Measurements from ENCODE around the gene RORB. TPM values are rescaled to one million over a fixed set of nuclear protein-coding genes. Genes with fewer than 3 reads are reported as not detected.

Gene RORB
- total RNA-seq, 4 donors from 2014 or later = under 0.01 to 2.5 (median 0.94) TPM; not detected in 1

DNA sequence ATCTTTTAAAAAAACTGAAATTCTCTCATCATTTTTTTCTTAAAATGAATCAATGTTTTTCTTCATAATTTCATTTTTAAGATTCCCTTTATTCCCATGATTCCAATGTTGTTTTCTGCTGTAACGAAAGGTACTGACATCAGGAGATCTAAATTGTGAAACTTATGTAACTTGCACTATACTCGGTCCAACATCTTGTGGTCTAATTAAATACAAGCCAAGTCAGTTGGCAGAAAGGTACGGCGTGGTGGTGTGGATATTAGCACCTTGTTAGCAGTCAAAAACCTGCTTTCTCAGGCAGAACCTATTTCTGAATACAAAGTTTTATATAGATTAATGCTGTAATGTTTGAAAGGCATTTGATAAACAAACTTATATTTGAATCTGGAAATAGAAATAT, 20.1 kb downstream of the RORB start:
- H3K36me3 ChIP-seq = no peaks in the 10 kb centered on the region
- DNase-seq = no peak
- H3K27me3 ChIP-seq = no peaks in the 10 kb centered on the region
- no peak overlapping the region for H3K4me3 ChIP-seq
- no peaks in the 10 kb centered on the region for H3K9me3 ChIP-seq
- no peaks in the 10 kb centered on the region for H3K4me1 ChIP-seq
- no peak for TF ChIP-seq POLR2A (IDR thresholded peaks at IDR 0.05)
- TF ChIP-seq, protein P1, sequence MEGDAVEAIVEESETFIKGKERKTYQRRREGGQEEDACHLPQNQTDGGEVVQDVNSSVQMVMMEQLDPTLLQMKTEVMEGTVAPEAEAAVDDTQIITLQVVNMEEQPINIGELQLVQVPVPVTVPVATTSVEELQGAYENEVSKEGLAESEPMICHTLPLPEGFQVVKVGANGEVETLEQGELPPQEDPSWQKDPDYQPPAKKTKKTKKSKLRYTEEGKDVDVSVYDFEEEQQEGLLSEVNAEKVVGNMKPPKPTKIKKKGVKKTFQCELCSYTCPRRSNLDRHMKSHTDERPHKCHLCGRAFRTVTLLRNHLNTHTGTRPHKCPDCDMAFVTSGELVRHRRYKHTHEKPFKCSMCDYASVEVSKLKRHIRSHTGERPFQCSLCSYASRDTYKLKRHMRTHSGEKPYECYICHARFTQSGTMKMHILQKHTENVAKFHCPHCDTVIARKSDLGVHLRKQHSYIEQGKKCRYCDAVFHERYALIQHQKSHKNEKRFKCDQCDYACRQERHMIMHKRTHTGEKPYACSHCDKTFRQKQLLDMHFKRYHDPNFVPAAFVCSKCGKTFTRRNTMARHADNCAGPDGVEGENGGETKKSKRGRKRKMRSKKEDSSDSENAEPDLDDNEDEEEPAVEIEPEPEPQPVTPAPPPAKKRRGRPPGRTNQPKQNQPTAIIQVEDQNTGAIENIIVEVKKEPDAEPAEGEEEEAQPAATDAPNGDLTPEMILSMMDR (IDR thresholded peaks at IDR 0.05) = no peak
- H3K27ac ChIP-seq = no peak overlapping the region

DNA sequence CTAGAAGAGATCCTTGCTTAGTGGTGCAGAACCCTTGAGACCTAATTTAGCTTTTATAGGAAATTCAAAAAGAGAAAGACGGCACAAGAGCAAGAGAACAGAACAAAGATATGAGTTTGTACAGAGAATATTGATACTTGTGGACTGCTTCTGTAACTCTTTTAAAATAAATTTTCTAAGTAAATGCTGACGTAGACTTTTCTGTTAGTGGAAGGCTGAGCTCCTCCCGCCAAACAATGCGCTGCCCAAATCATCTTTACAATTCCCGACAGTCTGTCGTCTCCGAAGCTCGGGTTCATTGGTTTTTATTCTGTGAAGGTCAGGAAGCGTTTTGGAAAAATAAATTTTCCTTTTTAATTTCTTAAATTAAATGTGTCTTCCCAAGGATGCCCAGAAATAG, 22.3 kb downstream of the RORB start:
- no peak for TF ChIP-seq POLR2A (IDR thresholded peaks at IDR 0.05)
- TF ChIP-seq, protein P1 (IDR thresholded peaks at IDR 0.05) = no peak
- no peak overlapping the region for H3K27ac ChIP-seq
- DNase-seq = no peak
- H3K36me3 ChIP-seq = no peaks in the 10 kb centered on the region
- no peaks in the 10 kb centered on the region for H3K4me1 ChIP-seq
- no peaks in the 10 kb centered on the region for H3K27me3 ChIP-seq
- H3K4me3 ChIP-seq = no peak overlapping the region
- no peaks in the 10 kb centered on the region for H3K9me3 ChIP-seq

DNA sequence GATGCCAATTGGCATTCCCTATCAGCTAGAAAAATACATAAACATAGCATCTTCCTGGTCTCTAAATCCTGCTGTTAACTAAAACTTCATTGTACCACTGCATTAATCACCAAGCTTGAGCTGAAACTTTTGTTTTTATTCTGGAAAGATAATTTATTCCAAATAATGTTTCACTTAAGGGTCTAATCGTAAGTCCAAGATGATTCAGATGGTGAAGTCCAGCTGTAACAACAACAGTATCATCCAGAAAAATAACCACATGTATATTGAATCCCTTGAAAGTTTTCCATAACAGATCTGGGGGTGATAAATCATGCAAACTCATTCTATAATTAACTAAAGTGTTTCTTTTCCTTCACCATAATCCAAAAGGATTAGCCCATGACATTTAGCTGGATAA, 23.9 kb downstream of the RORB start:
- Histone ChIP-seq H3K27ac (no peak overlapping the region), H3K9me3 (no peaks in the 10 kb centered on the region), H3K4me1 (no peaks in the 10 kb centered on the region), H3K36me3 (no peaks in the 10 kb centered on the region), H3K27me3 (no peaks in the 10 kb centered on the region), H3K4me3 (no peak overlapping the region)
- DNase-seq = no peak
- TF ChIP-seq, protein P1 (IDR thresholded peaks at IDR 0.05) = no peak
- no peak for TF ChIP-seq POLR2A (IDR thresholded peaks at IDR 0.05)

DNA sequence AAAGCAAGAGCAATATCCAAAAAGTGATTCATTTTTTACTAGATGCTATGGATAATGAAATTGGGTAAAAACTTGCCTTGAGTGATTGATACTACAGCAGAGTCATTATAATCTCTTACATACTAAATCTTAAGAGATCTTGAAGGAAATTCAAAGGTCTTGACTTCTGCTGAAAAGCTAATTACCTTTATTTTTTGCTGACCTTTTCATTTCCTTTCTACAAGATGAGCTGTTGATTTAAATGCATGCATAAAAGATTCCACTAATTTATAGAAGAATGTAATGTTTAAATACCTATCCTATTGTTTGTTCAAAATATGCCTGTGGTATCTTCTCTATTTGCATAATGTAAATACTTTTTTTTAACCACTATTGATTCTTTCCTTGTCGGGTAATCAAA, 27.2 kb downstream of the RORB start:
- Histone ChIP-seq H3K36me3 (no peaks in the 10 kb centered on the region), H3K4me1 (no peaks in the 10 kb centered on the region), H3K4me3 (no peak overlapping the region), H3K9me3 (no peaks in the 10 kb centered on the region), H3K27me3 (no peaks in the 10 kb centered on the region), H3K27ac (no peak overlapping the region)
- TF ChIP-seq, protein P1 (IDR thresholded peaks at IDR 0.05) = no peak
- TF ChIP-seq POLR2A (IDR thresholded peaks at IDR 0.05) = no peak
- DNase-seq = no peak

DNA sequence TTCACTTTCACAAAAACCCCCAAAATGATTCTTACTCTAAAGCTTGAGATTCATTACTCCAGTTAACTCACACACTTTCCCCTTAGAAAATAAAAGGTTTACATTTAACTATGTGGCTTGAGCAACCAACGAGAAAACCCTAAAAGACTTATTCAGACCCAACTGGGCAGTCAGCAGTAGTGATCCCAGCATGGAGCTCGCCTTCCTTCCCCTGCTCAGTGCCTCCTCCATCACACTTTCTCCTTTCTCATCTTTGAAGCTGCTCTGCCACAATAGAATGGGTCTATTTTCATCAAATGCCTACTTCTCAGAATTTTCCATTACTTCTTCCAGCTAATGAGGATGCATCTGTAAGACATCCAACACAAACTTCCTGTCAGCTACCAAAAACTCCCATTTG, 29.1 kb downstream of the RORB start:
- TF ChIP-seq, protein P1 (IDR thresholded peaks at IDR 0.05) = no peak
- no peak for TF ChIP-seq POLR2A (IDR thresholded peaks at IDR 0.05)
- H3K9me3 ChIP-seq = no peaks in the 10 kb centered on the region
- no peak for DNase-seq
- H3K4me1 ChIP-seq = no peaks in the 10 kb centered on the region
- no peaks in the 10 kb centered on the region for H3K27me3 ChIP-seq
- H3K4me3 ChIP-seq = no peak overlapping the region
- H3K27ac ChIP-seq = no peak overlapping the region
- H3K36me3 ChIP-seq = no peaks in the 10 kb centered on the region

DNA sequence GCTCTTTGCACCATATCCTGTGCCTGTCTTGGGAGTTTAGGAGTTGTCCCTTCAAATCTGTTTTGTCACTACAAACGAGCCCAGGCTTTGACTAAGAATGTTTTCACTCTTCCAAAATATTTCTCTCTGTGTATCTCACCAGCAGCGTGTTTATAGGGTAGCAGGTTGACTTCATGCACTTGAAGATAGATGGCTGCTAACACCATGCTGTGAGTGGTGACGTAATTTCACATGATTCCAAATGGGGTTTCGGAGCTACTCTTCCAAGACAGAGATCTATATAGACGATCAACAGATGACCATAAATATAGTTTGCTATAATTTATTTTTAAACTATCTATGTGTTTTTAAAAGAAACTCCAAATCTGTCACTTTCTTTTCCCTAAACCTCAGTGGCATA, 30.6 kb downstream of the RORB start:
- TF ChIP-seq, protein P1 (IDR thresholded peaks at IDR 0.05) = no peak

More for the DNA sequence above, 30.6 kb downstream of the RORB start:
- Histone ChIP-seq H3K9me3 (no peaks in the 10 kb centered on the region), H3K27me3 (no peaks in the 10 kb centered on the region), H3K36me3 (no peaks in the 10 kb centered on the region), H3K4me3 (no peak overlapping the region), H3K4me1 (no peaks in the 10 kb centered on the region), H3K27ac (no peak overlapping the region)
- no peak for DNase-seq

All from Peyer's patch (tissue), 4 donors.